HG03565 (cell line): Measurements from ENCODE around the gene MAN1C1.
"Not testable (repeated sequence)": the region's sequence is repeated elsewhere in the genome, so short reads cannot be mapped to it uniquely, and the experiment has no call there.

Source experiments
- ATAC-seq: cut with Tn5 transposase; IDR thresholded peaks from one replicate; pipeline ENCODE4 v1.9.1; 2021; ENCODE audit warnings: mild to moderate bottlenecking, moderate library complexity; ENCODE audit not compliant: unreplicated experiment

MAN1C1 gene

DNA sequence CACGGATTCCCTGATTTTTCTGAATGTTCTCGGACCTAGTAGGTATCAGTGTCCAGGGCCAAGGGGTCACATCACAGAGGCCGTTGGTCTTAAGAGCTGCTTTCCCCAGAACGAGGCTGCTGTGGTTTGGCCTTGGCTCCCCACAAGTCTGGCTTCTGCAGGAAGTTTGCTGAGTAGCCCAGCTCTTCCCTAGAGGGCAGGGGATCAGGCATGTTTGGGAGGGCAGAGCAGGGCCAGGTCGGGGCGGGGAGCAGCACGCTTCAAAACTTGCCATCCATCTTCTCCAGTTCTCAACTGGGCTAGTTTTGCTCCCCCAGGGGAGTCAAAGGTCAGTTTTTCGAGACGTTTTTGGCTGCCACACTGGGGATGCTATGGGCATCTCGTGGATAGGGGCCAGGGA is 37.0 kb downstream of the MAN1C1 start:
- no peak for ATAC-seq

DNA sequence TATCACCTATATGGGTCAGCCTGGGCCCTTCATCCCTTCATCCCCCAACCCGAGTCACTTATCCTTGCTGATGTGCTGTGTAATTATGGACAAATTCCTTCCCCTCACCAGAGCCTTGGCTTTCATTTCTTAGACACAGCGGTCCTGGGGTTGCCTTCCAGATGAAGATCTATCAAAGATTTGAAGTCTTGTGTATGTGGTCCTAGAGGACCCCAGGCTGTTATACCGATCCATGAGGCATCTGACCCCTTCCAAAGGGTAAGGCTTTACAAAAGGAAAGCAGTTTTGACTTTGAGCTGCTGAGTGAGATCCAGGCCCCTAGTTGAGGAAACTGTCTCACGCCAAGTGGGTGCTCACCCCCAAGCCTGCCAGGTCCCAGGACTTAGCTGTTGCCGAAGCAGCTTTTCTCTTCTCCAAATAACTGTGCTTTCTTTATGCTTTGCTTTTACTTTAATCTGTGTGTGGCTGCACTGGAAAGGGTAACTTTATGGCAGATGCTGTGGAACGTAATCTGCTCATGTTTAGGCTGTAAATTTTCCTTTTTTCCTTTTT is 37.6 kb downstream of the MAN1C1 start:
- no peak for ATAC-seq

DNA sequence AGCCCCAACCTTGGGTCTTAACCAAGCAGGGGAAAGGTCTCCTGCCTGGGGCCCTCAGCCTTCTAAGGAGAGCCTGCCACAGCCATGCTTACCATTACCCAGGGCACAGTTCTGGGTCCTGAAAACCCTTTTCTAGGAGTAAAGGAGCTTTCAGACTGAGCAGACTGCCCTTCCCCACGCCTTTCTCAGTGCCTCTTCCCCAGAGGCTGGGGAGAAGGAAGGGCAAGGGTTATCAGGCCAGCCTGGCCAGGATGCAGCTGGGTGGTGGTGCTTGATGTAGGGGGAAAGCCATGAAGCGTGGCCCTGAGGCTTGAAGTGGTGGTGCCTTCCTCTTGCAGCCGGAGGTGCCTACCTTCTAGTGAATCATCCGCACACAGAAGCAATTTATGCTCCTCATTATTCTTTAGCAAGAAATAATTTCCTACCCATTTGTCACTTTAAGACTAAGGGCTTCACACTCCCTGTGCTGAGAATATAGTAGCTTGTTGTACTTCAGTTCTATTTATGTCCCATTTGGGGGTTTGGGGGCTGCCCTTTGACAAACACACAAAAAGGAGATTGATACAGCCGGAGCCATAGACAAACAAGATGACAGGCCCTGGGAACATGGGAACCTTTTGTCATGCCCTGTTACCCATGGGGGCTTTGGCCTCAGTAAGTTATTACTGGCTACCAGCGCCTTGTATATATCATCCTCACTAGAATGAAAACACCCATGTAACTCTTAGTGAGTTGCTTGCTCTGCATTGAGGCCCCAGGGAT is 40.7 kb downstream of the MAN1C1 start:
- no peak for ATAC-seq

DNA sequence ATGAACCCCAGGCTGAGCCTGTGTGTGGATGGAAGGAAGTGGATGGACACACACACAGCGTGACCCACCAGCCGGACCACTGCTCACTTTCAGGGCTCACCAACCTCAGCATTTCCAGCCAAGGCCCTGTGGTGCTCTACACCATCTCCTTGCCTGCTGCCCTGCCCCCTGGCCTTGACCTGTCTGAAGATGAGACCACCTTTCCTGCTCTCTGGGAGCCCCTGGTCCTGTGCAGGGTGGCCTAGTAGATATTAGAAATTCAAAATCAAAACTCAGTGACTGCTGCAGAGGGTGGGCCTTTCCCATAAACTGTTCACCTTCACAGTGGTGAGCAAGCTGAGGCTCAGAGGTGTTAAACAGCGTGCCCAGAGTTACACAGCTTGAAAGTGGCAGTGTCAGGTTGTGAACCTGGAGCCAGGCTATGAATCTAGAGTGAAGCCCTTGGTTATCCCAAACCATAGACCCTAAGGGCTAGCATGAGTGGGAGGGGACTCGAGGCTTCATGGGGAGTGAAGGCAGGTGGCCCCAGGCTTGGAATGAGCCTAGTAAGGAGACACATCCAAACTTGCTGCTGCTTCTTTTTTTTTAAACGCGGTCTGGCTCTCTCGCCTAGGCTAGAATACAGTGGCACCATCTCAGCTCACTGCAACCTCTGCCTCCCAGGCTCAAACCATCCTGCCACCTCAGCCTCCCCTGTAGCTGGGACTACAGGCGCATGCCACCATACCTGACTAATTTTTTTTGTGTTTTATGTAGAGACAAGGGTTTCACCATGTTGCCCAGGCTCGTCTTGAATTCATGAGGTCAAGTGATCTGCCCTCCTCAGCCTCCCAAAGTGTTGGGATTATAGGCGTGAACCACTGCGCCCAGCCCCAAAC is 41.5 kb downstream of the MAN1C1 start:
- ATAC-seq: no peak

DNA sequence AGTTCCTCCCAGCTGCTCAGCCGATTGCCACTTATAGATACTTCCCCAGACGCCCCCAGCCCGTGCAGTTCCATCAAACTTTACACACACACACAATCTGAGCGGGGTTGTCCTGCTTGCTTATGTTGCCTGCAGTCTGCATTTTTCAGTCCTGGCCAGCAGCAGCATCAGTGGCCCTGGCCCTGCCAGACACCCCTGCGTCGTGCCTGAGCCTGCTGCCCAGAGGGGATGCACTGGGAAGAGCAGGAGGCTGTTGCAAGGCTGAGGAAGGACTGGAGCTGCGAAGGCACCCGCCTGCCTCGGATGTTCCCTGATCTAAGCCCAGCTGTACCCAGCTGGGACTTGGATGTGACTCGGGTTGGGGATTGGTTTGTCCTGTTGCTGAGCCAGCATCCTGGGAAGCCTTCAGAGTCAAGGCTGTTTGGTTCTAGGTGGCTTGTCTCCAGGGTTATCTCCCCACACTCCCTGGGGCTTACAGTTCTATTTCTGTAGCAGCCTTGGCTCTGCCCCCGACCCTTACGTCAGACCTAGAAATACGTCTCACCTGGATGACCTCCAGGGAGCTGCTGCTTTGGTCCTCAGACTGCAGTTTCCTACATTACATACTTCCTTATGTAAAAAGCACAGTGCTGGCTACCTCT is 42.3 kb downstream of the MAN1C1 start:
- no peak for ATAC-seq

DNA sequence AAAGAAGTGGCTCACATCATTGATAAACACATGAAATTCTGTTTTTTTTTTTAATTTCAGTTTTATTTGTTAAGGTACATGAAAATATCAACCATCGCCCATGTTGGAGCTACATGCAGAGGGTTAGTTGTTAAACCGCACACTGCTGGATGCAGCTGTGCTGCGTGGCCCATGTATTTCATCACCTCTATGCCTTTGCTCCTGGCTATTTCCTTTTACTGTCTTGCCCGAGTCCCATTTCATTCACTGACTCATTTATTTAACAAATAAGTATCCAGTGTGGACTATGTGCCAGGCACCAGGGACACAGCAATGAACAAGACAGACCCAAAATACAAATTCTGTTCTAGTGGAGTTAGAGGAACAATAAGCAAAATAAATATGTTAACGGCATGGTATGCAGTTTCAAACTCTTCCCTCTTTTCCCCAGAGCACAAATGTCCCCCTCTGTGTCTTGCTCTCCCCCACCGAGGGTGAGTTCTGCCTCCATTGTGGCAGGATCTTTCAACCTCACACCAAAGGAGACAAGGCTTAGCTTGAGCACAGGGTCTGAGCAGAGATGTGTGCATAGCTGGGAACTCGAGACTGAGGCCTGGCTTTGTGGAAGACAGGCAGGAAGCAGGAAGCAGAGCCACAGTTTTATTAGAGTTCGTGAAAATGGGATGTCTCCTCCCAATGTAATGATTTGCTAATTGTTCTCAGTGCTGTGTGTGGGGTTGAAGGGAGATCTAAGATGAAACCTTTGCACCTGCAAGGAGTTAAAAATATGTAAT is 44.6 kb downstream of the MAN1C1 start:
- ATAC-seq: no peak

DNA sequence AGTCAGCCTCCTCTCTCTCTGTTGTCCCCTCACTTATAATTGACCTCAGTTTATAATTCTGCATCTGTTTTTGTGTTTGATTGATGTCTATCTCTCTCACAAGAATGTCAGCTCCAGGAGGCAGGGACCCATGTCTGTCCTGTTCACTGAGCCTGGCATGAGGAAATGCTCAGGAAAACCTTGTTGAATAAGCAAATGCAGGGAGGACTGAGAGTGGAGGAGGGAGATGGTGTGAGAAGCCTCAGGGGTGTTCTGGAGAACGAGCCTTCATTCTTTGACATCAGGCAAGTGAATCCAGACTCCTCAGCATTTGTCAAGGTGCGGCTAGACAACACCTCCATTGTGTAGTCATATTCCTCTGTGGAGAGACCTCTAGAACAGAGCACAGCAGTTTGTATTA is 45.5 kb downstream of the MAN1C1 start:
- ATAC-seq: no peak

DNA sequence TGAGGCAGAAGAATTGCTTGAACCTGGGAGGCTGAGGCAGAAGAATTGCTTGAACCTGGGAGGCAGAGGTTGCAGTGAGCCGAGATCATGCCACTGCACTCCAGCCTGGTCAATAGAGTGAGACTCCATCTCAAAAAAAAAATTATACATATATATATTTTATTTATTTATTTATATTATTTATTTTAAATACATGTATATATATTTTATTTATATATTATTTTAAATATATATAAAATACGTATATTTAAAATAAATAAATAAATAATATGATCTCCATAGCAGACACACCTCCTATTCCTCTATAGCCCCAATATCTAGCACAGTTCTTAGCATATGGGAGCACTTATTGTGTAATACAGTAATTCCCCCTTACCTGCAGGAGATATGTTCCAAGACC is 46.4 kb downstream of the MAN1C1 start:
- ATAC-seq: not testable (repeated sequence)

DNA sequence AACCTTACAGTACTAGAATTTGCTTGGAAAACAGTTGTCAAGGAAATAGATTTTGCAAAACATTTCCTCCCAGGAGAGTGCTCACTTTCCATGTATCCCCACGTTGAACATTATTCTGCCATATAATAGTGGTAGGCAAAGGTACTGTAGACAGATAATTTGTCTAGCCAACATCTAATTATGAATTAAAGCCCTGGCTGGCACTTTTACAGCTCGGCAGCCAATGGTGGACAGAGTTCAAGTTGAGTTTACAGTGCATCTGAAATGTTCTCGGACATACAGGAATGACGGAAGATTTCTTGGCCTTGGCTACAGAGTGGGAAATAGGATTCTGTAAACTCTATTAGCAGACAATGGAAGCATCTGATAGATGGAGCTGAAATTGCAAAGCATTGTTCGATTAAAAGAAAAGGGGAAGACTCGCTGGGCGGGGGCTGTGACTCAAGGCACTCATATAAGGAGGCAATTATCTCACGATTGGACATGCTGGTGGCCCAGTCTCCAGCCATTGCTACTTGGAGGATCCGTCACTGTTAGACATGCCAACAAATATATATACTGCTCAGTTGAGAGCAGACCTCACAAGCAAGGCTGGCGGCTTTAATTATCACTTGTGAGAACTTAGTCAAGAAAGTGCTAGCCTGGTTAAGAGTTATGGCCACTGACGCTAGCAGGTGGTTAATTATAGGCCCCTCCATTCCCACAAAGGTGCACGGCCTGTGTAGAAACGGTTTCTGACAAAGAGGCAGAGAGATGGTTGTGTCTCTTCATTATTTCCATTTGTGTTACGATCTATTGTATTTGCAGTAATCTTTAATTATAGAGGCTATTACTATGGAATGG is 48.0 kb downstream of the MAN1C1 start:
- no peak for ATAC-seq

DNA sequence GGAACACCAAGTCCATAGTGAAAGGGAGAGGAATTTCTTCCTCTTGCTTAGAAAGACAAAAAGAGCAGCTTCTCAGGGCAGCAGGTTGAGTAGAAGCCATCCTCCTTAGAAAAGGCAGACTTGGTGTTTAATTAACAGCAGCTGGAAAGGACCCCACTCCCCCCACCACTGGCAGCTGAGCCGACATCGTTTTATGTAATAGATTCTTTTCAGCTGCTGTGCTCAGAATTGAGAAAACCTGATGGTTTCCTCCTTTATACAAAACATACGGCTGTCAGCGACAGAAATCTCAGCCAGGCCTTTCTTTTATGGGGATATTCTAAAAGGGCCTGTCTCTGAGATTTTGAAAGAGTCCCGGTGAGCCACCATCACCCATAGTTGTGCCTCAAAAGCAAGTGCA is 49.9 kb downstream of the MAN1C1 start:
- no peak for ATAC-seq

DNA sequence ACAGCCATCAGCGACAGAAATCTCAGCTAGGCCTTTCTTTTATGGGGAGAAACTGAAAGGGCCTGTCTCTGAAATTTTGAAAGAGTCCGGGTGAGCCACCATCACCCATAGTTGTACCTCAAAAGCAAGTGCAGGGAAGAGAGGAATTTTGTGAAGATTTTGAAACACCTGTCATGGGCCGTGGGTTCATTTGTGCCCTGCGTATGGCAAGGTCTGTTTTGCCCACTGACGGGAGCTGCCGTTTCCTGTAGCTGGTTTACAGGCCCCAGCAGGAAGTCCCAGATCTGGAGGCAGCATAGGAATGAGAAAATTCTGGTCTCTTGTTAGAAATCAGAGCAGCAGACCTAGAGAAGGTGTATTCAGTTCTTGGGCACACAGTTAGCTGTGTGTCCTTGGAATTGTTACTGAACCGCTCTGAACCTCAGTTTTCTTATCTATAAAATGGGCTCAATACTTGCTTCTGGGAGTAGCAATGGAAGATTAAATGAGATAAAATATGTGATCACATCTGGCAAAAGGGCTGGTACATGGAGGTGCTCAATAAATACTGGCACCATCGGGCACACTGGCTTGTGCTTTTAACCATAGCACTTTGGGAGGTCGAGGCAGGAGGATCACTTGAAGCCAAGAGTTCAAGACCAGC is 52.5 kb downstream of the MAN1C1 start:
- no peak for ATAC-seq

DNA sequence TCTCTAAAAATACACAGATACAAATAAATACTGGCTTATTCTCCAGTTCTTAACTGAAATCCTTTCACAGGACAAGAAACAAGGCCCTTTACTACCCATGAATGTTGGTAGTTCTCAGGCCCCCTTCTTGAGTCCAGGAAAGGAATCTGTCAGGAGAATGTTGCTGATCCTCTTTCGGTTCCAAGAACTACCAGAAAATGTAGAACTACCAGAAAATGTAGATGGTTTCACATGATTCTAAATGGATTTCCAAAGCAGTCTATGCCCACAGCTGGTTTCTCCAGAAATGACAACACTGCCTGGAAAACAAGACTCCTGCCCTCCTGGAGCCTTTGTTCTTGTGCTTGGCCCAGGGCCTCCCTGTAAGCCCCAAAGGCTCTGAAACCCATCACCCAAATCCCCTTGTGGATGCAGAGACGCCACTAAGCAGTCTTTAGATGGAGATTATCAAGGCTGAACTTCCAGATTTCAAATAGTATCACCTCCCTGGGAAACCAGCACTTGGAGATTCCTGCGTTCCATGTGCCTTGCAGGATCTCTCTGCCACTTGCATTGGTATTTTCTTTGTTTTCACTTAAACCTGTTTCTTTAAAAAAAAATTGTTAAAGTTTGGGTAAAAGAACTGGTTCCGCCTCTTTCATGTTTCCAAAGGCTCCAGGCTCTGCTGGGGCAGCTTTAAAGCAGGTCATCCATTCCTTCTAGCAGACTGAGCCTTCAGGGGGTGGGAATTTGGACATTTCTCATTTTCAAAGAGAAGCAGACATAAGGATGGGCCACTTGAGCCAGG is 53.4 kb downstream of the MAN1C1 start:
- ATAC-seq: no peak

DNA sequence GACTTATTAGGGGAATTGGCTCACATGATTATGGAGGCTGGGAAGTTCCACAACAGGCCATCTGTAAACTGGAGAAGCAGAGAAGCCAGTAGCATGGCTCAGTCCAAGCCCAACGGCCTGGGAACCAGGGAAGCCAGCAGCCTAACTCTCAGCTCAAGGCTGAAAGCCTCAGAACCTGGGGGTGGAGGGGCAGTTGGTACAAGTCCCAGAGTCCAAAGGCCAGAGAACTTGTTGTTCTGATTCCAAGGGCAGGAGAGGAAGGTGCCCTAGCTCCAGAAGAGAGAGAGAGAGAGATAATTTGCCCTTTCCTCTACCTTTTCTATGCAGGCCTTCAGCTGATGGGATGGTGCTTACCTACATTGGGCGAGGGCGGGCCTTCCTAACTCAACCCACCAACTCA is 55.3 kb downstream of the MAN1C1 start:
- no peak for ATAC-seq

DNA sequence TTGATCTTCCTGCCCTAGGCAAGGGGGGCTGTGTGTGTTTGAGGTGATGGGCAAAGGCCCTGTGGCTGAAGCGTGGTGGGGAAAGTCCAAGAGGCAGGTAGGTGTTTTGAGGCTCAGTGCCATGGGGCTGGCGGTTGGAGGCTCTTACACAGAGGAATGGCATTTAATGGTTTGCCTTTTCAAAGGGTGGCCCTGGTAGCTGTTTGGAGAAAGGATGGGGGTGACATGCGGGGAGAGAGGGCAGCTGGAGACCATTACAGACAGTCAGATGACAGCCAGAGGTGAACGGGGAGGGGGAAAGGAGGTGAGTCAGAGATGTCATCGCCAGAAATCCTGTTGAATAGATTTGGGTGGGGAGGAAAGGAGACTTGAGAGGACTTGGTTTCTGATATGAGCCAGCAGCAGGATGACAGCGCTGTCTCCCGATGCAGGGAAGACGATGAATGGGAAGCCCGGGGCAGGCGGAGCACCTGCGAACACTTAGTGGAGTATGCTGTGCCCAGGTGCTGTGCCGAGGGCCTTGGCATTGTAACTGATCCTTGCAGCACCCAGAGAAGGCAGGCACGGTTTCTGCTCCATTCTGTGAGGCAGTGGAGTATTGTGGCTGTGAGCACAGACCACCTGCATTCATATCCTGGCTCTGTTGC is 56.3 kb downstream of the MAN1C1 start:
- ATAC-seq: no peak

DNA sequence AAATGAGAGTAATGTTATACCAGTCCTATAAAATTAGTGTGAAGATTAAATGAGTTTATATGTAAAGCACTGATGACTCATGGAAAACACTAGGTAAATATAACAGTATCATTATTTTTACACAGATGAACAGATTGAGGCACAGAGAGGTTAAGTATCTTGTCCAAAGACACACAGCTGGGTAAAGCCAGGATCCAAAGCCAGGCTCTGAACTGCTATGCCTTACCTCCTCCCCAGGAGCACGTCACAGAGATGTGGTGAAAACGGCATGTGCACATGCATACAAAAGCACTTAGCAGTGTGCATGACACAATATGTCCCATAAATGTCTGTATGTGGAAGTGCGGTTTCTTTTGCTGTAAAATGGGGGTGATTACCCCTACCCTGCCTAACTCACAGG is 56.9 kb downstream of the MAN1C1 start:
- ATAC-seq: no peak

DNA sequence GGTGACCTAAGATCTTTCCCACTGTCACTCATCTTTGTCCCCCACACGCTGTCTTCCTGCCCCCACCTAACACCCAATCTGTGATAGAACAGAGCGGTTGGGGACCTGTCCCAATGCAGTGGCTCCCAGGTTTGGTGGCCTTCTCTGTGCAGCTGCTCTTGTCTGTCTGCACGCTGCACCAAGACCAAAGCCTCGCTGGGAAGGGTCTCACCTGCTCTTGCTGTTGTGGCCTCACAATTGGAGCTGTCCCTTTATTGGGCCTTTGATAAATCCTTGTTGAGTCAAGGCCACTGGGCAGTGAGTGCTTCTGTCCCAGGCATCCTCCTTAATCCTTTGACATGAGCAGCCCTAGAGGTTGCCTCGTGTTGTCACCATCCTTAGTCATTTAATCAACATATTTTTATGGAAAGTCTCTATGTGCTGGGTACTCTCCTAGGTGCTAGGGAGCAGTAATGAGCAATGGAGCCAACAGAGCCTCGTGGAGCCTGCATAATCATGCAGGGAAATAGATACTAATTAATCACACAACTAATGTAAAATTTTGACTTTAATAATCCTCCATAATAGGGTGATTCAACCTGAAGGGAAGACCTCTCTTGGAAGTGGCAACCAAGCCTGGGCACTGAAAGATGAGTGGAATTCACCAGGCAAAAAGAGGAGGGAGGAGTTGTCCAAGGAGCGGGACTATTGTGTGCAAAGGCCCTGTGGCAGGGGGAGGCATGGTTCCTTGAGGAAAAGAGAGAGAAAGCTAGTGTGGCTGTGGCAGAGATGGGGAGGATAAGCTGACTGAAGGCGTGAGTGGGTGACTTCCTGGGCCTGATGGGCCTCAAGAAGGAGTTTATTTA is 57.6 kb downstream of the MAN1C1 start:
- no peak for ATAC-seq

DNA sequence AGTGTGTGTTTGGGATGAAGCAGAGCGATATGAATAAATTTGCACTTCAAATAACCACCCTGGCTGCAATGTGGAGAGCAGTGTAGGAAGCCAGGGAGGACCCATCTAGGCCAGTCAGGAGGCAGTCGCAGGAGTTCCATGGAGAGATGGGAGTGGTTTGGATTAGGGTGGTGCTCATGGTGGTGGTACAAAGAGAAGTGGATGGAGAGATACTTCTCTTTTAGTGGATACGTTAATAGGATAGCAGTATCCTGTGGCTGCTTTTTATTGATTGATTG is 58.2 kb downstream of the MAN1C1 start:
- no peak for ATAC-seq
